Stimulated activated CD8-positive, alpha-beta memory T cell treated with anti-CD3 and anti-CD28 coated beads, Interleukin-7, amount 100 ng/mL, for 48 hours (primary cell): ENCODE results near the gene SIRPA.

Experiments
- DNase-seq, 2 donors: peaks; one replicate each; pipeline ENCODE4 v3.0.0-alpha.2; 2020; ENCODE audit warnings: low read depth in 1 of 2; ENCODE audit errors: extremely low read depth in 1 of 2

The SIRPA gene

GRCh38 chr20:1946442-1946761, 51.2 kb downstream of the SIRPA start:
- DNase-seq: no peak

- no peak for DNase-seq
Measured at GRCh38 chr20:1946762-1947534, 51.7 kb downstream of the SIRPA start.

GRCh38 chr20:1947535-1947846, 52.3 kb downstream of the SIRPA start:
- no peak for DNase-seq

GRCh38 chr20:1949347-1950100, 54.3 kb downstream of the SIRPA start:
- DNase-seq: no peak

- DNase-seq: no peak
Measured at GRCh38 chr20:1950836-1951235, 55.6 kb downstream of the SIRPA start.

GRCh38 chr20:1951436-1952115, 56.4 kb downstream of the SIRPA start:
- DNase-seq: no peak

- DNase-seq: no peak
Measured at GRCh38 chr20:1952737-1953530, 57.7 kb downstream of the SIRPA start.

GRCh38 chr20:1953621-1954020, 58.4 kb downstream of the SIRPA start:
- no peak for DNase-seq

GRCh38 chr20:1955217-1955616, 60.0 kb downstream of the SIRPA start:
- DNase-seq: no peak

GRCh38 chr20:1958426-1958825, 63.2 kb downstream of the SIRPA start:
- no peak for DNase-seq

- DNase-seq: no peak
Measured at GRCh38 chr20:1959156-1959555, 63.9 kb downstream of the SIRPA start.

- DNase-seq: no peak
Measured at GRCh38 chr20:1961374-1961773, 66.2 kb downstream of the SIRPA start.

GRCh38 chr20:1964061-1964460, 68.9 kb downstream of the SIRPA start:
- no peak for DNase-seq

GRCh38 chr20:1964659-1965405, 69.6 kb downstream of the SIRPA start:
- no peak for DNase-seq

GRCh38 chr20:1965520-1966351, 70.5 kb downstream of the SIRPA start:
- DNase-seq: peak; percentile 64 to 70

GRCh38 chr20:1968964-1969363, 73.8 kb downstream of the SIRPA start:
- DNase-seq: no peak

GRCh38 chr20:1971893-1972586, 76.8 kb downstream of the SIRPA start:
- no peak for DNase-seq

- no peak for DNase-seq
Measured at GRCh38 chr20:1973601-1974440, 78.6 kb downstream of the SIRPA start.
